ENCODE results near the gene SHANK1.
"Not testable (repeated sequence)": the region's sequence is repeated elsewhere in the genome, so short reads cannot be mapped to it uniquely, and the experiment has no call there.

Gene SHANK1

GRCh38 chr19:50633973-50634372, 85.6 kb downstream of the SHANK1 start:
- no peak for DNase-seq (ENCODE audit: low read depth)

GRCh38 chr19:50633359-50633758, 86.2 kb downstream of the SHANK1 start:
- DNase-seq (ENCODE audit: low read depth): no peak

- DNase-seq (ENCODE audit: low read depth): no peak
These were observed 87.3 kb downstream of the SHANK1 start for GRCh38 chr19:50632151-50632835.

- no peak for DNase-seq (ENCODE audit: low read depth)
These were observed 89.8 kb downstream of the SHANK1 start for GRCh38 chr19:50629801-50630200.

GRCh38 chr19:50629194-50629593, 90.4 kb downstream of the SHANK1 start:
- no peak for DNase-seq (ENCODE audit: low read depth)

- no peak for DNase-seq (ENCODE audit: low read depth)
These were observed 91.1 kb downstream of the SHANK1 start for GRCh38 chr19:50628551-50628950.

- no peak for DNase-seq (ENCODE audit: low read depth)
These were observed 91.5 kb downstream of the SHANK1 start for GRCh38 chr19:50628146-50628545.

GRCh38 chr19:50626795-50627194, 92.8 kb downstream of the SHANK1 start:
- no peak for DNase-seq (ENCODE audit: low read depth)

- DNase-seq (ENCODE audit: low read depth): no peak
These were observed 93.6 kb downstream of the SHANK1 start for GRCh38 chr19:50626011-50626410.

- no peak for DNase-seq (ENCODE audit: low read depth)
These were observed 94.5 kb downstream of the SHANK1 start for GRCh38 chr19:50624949-50625600.

- DNase-seq (ENCODE audit: low read depth): not testable (repeated sequence)
These were observed 99.2 kb downstream of the SHANK1 start for GRCh38 chr19:50620394-50620906.

- not testable (repeated sequence) for DNase-seq (ENCODE audit: low read depth)
These were observed 100.4 kb downstream of the SHANK1 start for GRCh38 chr19:50619184-50619583.

GRCh38 chr19:50618379-50618778, 101.2 kb downstream of the SHANK1 start:
- not testable (repeated sequence) for DNase-seq (ENCODE audit: low read depth)

GRCh38 chr19:50612504-50613404, 106.8 kb downstream of the SHANK1 start:
- not testable (repeated sequence) for DNase-seq (ENCODE audit: low read depth)
